WTC11 (cell line): ENCODE data around the gene UGT1A5. TPM values are rescaled to one million over a fixed set of nuclear protein-coding genes. Genes with fewer than 3 reads are reported as not detected.

Source experiments
- ATAC-seq: fragments of 200-7000 bp; cut with Tn5 transposase; 2 replicates; pipeline ENCODE4 v1.10.0; 2021; ENCODE audit warnings: mild to moderate bottlenecking, moderate library complexity
- CTCF ChIA-PET: fragments of 300-600 bp; sonication (Branson Sonifier 250); formaldehyde crosslinking; loops from one replicate; lab custom pipeline; 2021; ENCODE audit warnings: antibody characterized with exemption; lab: Charles Lee
- POLR2A ChIA-PET: fragments of 350-600 bp; sonication (Branson Sonifier 250); formaldehyde crosslinking; loops from one replicate; lab custom pipeline; 2021; ENCODE audit warnings: antibody characterized with exemption; lab: Charles Lee
- DNase-seq: peaks from one replicate; pipeline ENCODE4 v3.0.0; 2021; ENCODE audit warnings: low spot score
- H3K27ac Mint-ChIP-seq: 2 replicates; pipeline ENCODE4 v1.8.0; 2021; ENCODE audit warnings: mixed read lengths
- H3K27me3 Mint-ChIP-seq: 2 replicates; pipeline ENCODE4 v1.8.0; 2021; ENCODE audit warnings: low read depth, mild to moderate bottlenecking, moderate library complexity, mixed read lengths
- H3K36me3 Mint-ChIP-seq: 2 replicates; pipeline ENCODE4 v1.8.0; 2021; ENCODE audit warnings: mixed read lengths
- H3K4me1 Mint-ChIP-seq: 2 replicates; pipeline ENCODE4 v1.8.0; 2022; ENCODE audit warnings: mixed read lengths
- H3K4me3 Mint-ChIP-seq: 2 replicates; pipeline ENCODE4 v1.8.0; 2021; ENCODE audit warnings: mild to moderate bottlenecking, moderate library complexity, mixed read lengths
- H3K9me3 Mint-ChIP-seq: 2 replicates; pipeline ENCODE4 v1.8.0; 2021; ENCODE audit warnings: mixed read lengths
- CREM ChIP-seq: sonication (generic); formaldehyde crosslinking; IDR thresholded peaks from 2 replicates; pipeline ENCODE4 v1.8.1; 2022; ENCODE audit warnings: mild to moderate bottlenecking, missing genetic modification reagents, moderate library complexity
- ESRRA ChIP-seq: sonication (generic); formaldehyde crosslinking; IDR thresholded peaks from 2 replicates; pipeline ENCODE4 v1.8.1; 2022; ENCODE audit warnings: mild to moderate bottlenecking, missing genetic modification reagents, borderline replicate concordance
- ETV6 ChIP-seq: sonication (generic); formaldehyde crosslinking; IDR thresholded peaks from 2 replicates; pipeline ENCODE4 v1.8.1; 2022; ENCODE audit warnings: mild to moderate bottlenecking, missing genetic modification reagents
- GABPB1 ChIP-seq: sonication (generic); formaldehyde crosslinking; IDR thresholded peaks from 2 replicates; pipeline ENCODE4 v1.8.1; 2023; ENCODE audit warnings: mild to moderate bottlenecking, missing genetic modification reagents
- GTF2I ChIP-seq: fragments of 250-450 bp; sonication (Bioruptor Pico); conservative IDR thresholded peaks from 2 replicates; pipeline ENCODE4 v1.4.0; 2021; ENCODE audit warnings: mild to moderate bottlenecking
- MXD4 ChIP-seq: fragments of 250-450 bp; sonication (Bioruptor Pico); IDR thresholded peaks from 2 replicates; pipeline ENCODE4 v1.8.0; 2021; ENCODE audit warnings: mild to moderate bottlenecking, moderate library complexity, borderline replicate concordance
- NFATC4 ChIP-seq: fragments of 250-450 bp; sonication (Bioruptor Pico); IDR thresholded peaks from 2 replicates; pipeline ENCODE4 v1.9.0; 2021; ENCODE audit warnings: mild to moderate bottlenecking
- SMAD3 ChIP-seq: sonication (generic); formaldehyde crosslinking; IDR thresholded peaks from 2 replicates; pipeline ENCODE4 v1.8.0; 2022; ENCODE audit warnings: missing genetic modification reagents, mild to moderate bottlenecking, borderline replicate concordance
- STAT6 ChIP-seq: sonication (generic); formaldehyde crosslinking; conservative IDR thresholded peaks from 2 replicates; pipeline ENCODE4 v1.8.1; 2023; ENCODE audit warnings: mild to moderate bottlenecking, low read depth, missing genetic modification reagents, moderate library complexity
- TEAD4 ChIP-seq: sonication (generic); formaldehyde crosslinking; IDR thresholded peaks from 2 replicates; pipeline ENCODE4 v1.8.0; 2022; ENCODE audit warnings: mild to moderate bottlenecking, missing genetic modification reagents
- USF2 ChIP-seq: sonication (generic); formaldehyde crosslinking; IDR thresholded peaks from 2 replicates; pipeline ENCODE4 v1.8.1; 2023; ENCODE audit warnings: mild to moderate bottlenecking, missing genetic modification reagents, moderate library complexity
- ZBTB21 ChIP-seq: sonication (generic); formaldehyde crosslinking; IDR thresholded peaks from 2 replicates; pipeline ENCODE4 v1.8.1; 2023; ENCODE audit warnings: mild to moderate bottlenecking, missing genetic modification reagents, borderline replicate concordance
- ZNF121 ChIP-seq: sonication (generic); formaldehyde crosslinking; IDR thresholded peaks from 2 replicates; pipeline ENCODE4 v1.8.0; 2023; ENCODE audit warnings: missing genetic modification reagents
- ZNF425 ChIP-seq: fragments of 250-450 bp; sonication (Bioruptor Pico); conservative IDR thresholded peaks from 2 replicates; pipeline ENCODE4 v1.9.0; 2021; ENCODE audit warnings: mild to moderate bottlenecking
- total RNA-seq: library from RNA; stranded (reverse); gene quantifications from 3 replicates; pipeline ENCODE4 v1.2.3, GENCODE V29; 2021
- TF ChIP-seq, protein P1 (sequence below): fragments of 200-600 bp; IDR thresholded peaks from 2 replicates; pipeline ENCODE4 v1.8.0; 2022; ENCODE audit warnings: antibody characterized with exemption
- TF ChIP-seq, protein P2 (sequence below): sonication (generic); formaldehyde crosslinking; IDR thresholded peaks from 2 replicates; pipeline ENCODE4 v1.8.1; 2023; ENCODE audit warnings: mild to moderate bottlenecking, missing genetic modification reagents, borderline replicate concordance
- TF ChIP-seq, protein P3 (sequence below): fragments of 250-450 bp; sonication (Bioruptor Pico); IDR thresholded peaks from 2 replicates; pipeline ENCODE4 v1.9.0; 2021; ENCODE audit warnings: mild to moderate bottlenecking
- TF ChIP-seq, protein P4 (sequence below): fragments of 250-450 bp; sonication (Bioruptor Pico); IDR thresholded peaks from 2 replicates; pipeline ENCODE4 v1.9.0; 2021; ENCODE audit warnings: moderate library complexity, mild to moderate bottlenecking, inconsistent platforms, borderline replicate concordance

The UGT1A5 gene
- total RNA-seq, 1 experiment from 2014 or later = not detected

DNA sequence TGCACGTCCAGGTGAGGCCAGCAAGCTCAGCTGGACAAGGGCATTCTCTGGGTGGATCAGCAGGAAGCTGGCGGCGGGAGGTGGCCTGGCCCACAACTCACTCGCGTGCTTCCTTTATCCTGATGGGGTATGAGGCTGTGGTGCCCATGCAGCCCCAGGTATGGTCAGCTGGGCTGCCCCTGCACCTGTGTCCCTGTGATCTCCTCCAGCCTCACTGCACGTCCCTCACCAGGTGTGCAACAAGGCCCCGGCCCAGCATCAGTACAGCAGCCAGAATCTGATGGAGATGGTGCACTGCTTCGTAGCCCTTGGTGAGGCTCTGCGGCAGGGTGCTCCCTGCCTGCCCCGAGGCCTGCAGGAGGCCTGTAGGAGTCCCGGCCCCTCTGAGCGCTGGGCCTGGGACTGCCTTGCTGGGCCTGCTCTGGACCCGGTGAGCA, 83.0 kb downstream of the UGT1A5 start (continued):
- TF ChIP-seq, protein P1, sequence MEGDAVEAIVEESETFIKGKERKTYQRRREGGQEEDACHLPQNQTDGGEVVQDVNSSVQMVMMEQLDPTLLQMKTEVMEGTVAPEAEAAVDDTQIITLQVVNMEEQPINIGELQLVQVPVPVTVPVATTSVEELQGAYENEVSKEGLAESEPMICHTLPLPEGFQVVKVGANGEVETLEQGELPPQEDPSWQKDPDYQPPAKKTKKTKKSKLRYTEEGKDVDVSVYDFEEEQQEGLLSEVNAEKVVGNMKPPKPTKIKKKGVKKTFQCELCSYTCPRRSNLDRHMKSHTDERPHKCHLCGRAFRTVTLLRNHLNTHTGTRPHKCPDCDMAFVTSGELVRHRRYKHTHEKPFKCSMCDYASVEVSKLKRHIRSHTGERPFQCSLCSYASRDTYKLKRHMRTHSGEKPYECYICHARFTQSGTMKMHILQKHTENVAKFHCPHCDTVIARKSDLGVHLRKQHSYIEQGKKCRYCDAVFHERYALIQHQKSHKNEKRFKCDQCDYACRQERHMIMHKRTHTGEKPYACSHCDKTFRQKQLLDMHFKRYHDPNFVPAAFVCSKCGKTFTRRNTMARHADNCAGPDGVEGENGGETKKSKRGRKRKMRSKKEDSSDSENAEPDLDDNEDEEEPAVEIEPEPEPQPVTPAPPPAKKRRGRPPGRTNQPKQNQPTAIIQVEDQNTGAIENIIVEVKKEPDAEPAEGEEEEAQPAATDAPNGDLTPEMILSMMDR = no peak
- no peak for TF ChIP-seq SMAD3 (CRISPR knock-in tag)
- TF ChIP-seq MXD4 (CRISPR knock-in tag) = no peak

- ChIA-PET CTCF (interaction anchor here (1.2 kb wide), 1 partner anchor 353 kb away, joined by 4 read pairs; no protein-coding TSS in a partner anchor), POLR2A (no interaction called here)
- Mint-ChIP-seq H3K27ac (no peak overlapping the region), H3K4me1 (no peaks in the 10 kb centered on the region), H3K4me3 (no peak overlapping the region), H3K9me3 (peaks cover 6% of the 10 kb centered on the region), H3K27me3 (no peaks in the 10 kb centered on the region; the same call in 1 of the 2 replicates), H3K36me3 (no peaks in the 10 kb centered on the region)
- TF ChIP-seq GABPB1 = no peak
- TF ChIP-seq ZBTB21 (CRISPR knock-in tag) = no peak
- no peak for TF ChIP-seq ZNF121 (CRISPR knock-in tag)
- TF ChIP-seq TEAD4 (CRISPR knock-in tag) = no peak
- TF ChIP-seq ETV6 (CRISPR knock-in tag) = no peak
- no peak for TF ChIP-seq USF2 (CRISPR knock-in tag)
- TF ChIP-seq, protein P2, sequence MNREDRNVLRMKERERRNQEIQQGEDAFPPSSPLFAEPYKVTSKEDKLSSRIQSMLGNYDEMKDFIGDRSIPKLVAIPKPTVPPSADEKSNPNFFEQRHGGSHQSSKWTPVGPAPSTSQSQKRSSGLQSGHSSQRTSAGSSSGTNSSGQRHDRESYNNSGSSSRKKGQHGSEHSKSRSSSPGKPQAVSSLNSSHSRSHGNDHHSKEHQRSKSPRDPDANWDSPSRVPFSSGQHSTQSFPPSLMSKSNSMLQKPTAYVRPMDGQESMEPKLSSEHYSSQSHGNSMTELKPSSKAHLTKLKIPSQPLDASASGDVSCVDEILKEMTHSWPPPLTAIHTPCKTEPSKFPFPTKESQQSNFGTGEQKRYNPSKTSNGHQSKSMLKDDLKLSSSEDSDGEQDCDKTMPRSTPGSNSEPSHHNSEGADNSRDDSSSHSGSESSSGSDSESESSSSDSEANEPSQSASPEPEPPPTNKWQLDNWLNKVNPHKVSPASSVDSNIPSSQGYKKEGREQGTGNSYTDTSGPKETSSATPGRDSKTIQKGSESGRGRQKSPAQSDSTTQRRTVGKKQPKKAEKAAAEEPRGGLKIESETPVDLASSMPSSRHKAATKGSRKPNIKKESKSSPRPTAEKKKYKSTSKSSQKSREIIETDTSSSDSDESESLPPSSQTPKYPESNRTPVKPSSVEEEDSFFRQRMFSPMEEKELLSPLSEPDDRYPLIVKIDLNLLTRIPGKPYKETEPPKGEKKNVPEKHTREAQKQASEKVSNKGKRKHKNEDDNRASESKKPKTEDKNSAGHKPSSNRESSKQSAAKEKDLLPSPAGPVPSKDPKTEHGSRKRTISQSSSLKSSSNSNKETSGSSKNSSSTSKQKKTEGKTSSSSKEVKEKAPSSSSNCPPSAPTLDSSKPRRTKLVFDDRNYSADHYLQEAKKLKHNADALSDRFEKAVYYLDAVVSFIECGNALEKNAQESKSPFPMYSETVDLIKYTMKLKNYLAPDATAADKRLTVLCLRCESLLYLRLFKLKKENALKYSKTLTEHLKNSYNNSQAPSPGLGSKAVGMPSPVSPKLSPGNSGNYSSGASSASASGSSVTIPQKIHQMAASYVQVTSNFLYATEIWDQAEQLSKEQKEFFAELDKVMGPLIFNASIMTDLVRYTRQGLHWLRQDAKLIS (CRISPR knock-in tag) = no peak
- TF ChIP-seq ESRRA (CRISPR knock-in tag) = no peak
- TF ChIP-seq, protein P3, sequence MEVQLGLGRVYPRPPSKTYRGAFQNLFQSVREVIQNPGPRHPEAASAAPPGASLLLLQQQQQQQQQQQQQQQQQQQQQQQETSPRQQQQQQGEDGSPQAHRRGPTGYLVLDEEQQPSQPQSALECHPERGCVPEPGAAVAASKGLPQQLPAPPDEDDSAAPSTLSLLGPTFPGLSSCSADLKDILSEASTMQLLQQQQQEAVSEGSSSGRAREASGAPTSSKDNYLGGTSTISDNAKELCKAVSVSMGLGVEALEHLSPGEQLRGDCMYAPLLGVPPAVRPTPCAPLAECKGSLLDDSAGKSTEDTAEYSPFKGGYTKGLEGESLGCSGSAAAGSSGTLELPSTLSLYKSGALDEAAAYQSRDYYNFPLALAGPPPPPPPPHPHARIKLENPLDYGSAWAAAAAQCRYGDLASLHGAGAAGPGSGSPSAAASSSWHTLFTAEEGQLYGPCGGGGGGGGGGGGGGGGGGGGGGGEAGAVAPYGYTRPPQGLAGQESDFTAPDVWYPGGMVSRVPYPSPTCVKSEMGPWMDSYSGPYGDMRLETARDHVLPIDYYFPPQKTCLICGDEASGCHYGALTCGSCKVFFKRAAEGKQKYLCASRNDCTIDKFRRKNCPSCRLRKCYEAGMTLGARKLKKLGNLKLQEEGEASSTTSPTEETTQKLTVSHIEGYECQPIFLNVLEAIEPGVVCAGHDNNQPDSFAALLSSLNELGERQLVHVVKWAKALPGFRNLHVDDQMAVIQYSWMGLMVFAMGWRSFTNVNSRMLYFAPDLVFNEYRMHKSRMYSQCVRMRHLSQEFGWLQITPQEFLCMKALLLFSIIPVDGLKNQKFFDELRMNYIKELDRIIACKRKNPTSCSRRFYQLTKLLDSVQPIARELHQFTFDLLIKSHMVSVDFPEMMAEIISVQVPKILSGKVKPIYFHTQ (CRISPR knock-in tag) = no peak
- TF ChIP-seq, protein P4, sequence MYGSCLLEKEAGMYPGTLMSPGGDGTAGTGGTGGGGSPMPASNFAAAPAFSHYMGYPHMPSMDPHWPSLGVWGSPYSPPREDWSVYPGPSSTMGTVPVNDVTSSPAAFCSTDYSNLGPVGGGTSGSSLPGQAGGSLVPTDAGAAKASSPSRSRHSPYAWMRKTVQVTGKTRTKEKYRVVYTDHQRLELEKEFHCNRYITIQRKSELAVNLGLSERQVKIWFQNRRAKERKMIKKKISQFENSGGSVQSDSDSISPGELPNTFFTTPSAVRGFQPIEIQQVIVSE (CRISPR knock-in tag) = no peak
- TF ChIP-seq NFATC4 (CRISPR knock-in tag) = no peak
- TF ChIP-seq CREM (CRISPR knock-in tag) = no peak
- TF ChIP-seq ZNF425 = no peak
- TF ChIP-seq GTF2I (CRISPR knock-in tag) = no peak
- no peak for TF ChIP-seq STAT6 (CRISPR knock-in tag)
- ATAC-seq = no peak
- no peak for DNase-seq
Measured at GRCh38 chr2:233796254-233796653, 83.5 kb downstream of the UGT1A5 start.
